ENCODE results near the gene DCXR.

DCXR gene

DNA sequence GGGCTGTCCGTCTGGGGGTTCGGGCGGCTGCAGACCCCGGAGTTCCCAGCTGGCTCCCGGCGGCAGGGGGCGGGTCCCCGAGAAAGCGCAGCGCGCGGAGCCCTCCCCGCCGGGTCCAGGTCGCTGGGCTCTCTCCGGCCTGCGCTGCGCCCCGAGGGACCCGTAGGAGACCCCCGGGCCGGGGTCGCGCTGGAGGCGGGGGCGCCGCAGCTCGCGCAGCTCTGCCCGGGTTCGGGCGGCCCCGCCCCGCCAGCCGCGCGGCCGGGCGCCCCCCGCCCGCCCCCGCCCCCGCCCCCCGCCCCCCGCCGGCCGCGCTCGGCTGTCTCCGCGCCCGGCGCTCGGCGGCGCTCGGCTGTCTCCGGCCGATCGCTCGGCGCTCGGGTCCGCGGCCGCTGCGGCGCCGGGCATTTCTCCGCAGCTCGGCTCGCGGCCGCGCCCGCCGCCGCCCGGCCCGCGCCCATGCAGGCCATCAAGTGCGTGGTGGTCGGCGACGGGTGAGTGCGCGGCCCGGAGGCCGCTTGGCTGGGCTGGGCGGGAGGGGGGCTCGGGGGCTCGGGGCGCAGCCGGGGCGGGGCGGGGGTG lies 6.1 kb downstream of the DCXR start, which contains the start of gene RAC3:
RAC3 (plus strand) TSS at position 376 of the 582 bp plus-strand sequence; CDS start at position 460, 84 bp downstream.
- DNase-seq (ENCODE audit: low read depth) = no peak
- TF ChIP-seq, protein P1, sequence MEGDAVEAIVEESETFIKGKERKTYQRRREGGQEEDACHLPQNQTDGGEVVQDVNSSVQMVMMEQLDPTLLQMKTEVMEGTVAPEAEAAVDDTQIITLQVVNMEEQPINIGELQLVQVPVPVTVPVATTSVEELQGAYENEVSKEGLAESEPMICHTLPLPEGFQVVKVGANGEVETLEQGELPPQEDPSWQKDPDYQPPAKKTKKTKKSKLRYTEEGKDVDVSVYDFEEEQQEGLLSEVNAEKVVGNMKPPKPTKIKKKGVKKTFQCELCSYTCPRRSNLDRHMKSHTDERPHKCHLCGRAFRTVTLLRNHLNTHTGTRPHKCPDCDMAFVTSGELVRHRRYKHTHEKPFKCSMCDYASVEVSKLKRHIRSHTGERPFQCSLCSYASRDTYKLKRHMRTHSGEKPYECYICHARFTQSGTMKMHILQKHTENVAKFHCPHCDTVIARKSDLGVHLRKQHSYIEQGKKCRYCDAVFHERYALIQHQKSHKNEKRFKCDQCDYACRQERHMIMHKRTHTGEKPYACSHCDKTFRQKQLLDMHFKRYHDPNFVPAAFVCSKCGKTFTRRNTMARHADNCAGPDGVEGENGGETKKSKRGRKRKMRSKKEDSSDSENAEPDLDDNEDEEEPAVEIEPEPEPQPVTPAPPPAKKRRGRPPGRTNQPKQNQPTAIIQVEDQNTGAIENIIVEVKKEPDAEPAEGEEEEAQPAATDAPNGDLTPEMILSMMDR (IDR thresholded peaks at IDR 0.05; ENCODE audit: control insufficient read depth, extremely low read depth, insufficient read depth) = no peak
- H3K4me3 ChIP-seq (ENCODE audit: low read depth, low read length) = peak within 1 kb of the TSS; percentile 78

DNA sequence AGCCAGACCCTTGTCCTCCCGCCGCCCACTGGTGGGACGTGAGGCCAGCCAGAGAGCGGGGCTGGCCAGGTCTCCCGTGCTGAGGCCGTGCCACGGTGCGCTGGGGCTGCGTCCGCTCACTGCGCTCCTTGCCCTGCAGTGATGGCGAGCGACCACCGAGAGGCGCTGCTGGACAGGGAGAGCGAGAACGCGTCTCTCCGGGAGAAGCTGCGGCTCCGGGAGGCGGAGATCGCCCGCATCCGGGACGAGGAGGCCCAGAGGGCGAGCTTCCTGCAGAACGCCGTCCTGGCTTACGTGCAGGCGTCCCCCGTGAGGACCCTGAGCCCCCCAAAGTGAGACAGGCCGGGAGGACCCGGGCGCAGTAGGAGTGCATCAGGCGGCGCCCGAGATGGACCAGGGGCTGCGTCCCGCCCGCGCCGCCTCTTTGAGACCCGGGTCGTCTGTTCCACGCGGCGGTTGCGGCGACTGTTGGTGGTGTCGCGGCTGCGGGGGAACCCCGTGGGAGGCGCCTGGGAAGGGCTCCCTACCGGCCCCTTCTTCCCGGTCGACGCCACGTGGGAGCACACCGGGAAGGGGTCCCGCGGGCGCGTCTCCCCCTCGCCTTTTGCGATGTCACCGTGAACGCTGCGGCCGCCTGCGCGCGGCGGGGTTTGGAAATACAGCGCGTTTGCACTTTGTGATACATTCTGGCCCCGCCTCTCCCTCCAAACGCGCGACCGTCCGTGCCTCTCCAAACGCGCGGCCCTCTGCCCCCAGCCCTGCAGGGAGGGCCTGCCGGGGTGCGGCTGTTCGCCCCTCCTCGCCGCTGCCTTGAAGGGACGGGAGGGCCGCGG lies 6.8 kb downstream of the DCXR start:
- DNase-seq (ENCODE audit: low read depth) = peak; percentile 51
- H3K4me3 ChIP-seq (ENCODE audit: low read depth, low read length) = peak overlapping the region; percentile 57
- TF ChIP-seq, protein P1 (IDR thresholded peaks at IDR 0.05; ENCODE audit: control insufficient read depth, extremely low read depth, insufficient read depth) = peak; percentile 99

DNA sequence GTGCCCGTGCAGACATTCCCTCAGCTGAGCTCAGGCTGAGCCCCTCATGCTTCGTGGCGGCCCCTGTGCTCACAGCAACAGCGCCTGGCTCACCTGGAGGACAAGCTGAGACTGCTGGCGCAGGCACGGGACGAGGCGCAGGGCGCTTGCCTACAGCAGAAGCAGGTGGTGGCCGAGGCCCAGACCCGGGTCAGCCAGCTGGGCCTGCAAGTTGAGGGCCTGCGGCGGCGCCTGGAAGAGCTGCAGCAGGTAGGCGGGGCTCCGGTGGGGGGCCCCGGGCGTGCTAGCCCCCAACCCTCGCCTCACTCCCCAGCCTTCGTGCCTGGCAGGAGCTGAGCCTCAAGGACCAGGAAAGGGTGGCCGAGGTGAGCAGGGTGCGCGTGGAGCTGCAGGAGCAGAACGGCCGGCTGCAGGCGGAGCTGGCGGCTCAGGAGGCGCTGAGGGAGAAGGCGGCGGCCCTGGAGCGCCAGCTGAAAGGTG lies 7.5 kb downstream of the DCXR start:
- no peak overlapping the region for H3K4me3 ChIP-seq (ENCODE audit: low read depth, low read length)
- TF ChIP-seq, protein P1 (IDR thresholded peaks at IDR 0.05; ENCODE audit: control insufficient read depth, extremely low read depth, insufficient read depth) = no peak
- DNase-seq (ENCODE audit: low read depth) = no peak

DNA sequence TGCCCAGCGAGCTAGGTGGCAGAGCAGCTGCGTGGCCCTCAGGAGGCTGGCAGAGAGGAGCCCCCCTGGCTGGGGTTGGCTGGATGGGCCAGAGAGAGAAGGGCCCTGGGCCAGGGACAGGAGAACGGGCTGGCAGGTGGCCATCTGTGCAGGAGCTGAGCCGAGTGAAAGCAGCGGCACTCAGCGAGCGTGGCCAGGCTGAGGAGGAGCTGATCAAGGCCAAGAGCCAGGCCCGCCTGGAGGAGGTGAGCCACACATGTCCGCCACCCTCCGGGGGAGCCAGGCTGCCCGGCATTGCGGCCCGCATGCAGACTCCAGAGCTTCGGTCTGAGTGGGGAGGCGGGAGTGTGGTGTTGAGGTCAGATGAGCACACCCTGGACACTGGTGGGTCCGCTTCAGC lies 8.1 kb downstream of the DCXR start:
- TF ChIP-seq, protein P1 (IDR thresholded peaks at IDR 0.05; ENCODE audit: control insufficient read depth, extremely low read depth, insufficient read depth) = no peak
- no peak for DNase-seq (ENCODE audit: low read depth)
- H3K4me3 ChIP-seq (ENCODE audit: low read depth, low read length) = no peak overlapping the region

DNA sequence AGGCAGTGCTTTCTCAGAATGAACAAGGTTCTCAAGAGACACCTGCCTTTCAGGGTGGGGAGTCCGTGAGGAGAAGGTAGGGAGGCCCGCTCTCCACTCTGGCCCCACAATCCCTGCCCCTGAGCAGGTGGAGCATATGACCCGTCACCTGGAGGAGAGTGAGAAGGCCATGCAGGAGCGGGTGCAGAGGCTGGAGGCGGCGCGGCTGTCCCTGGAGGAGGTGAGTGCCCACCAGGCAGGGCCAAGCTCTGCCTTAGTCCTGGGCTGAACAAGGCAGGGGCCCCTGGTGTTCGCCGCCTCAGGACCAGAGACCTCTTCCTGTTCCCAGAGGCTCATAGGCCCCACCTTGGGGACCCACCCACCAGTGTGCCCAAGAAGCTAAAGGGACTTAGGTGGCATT lies 8.5 kb downstream of the DCXR start:
- no peak for DNase-seq (ENCODE audit: low read depth)
- TF ChIP-seq, protein P1 (IDR thresholded peaks at IDR 0.05; ENCODE audit: control insufficient read depth, extremely low read depth, insufficient read depth) = no peak
- no peak overlapping the region for H3K4me3 ChIP-seq (ENCODE audit: low read depth, low read length)

DNA sequence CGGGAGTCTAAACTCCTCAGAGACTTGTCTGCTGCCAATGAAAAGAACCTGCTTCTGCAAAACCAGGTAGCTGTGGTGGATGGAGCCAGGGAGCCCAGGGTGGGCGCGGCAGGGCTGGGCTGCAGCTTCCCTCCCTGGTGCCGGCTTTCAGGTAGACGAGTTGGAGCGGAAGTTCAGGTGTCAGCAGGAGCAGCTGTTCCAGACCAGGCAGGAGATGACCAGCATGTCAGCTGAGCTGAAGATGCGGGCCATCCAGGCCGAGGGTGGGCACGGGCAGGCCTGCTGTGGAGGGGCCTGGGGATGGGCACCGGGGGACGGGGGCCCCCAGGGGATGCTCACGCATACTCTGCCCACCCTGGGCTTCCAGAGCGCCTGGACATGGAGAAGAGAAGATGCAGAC lies 9.3 kb downstream of the DCXR start:
- DNase-seq (ENCODE audit: low read depth) = no peak
- H3K4me3 ChIP-seq (ENCODE audit: low read depth, low read length) = no peak overlapping the region
- TF ChIP-seq, protein P1 (IDR thresholded peaks at IDR 0.05; ENCODE audit: control insufficient read depth, extremely low read depth, insufficient read depth) = no peak
